Colonic mucosa (tissue), 4 donors: ENCODE measurements around the gene CEP128. TPM values are rescaled to one million over a fixed set of nuclear protein-coding genes. Genes with fewer than 3 reads are reported as not detected.

Experiments used
- DNase-seq: peaks from one replicate; pipeline ENCODE4 v3.0.0-alpha.2; 2020
- H3K27ac ChIP-seq: fragments of 200-600 bp; one replicate; pipeline ENCODE4 v1.8.0; 2021
- H3K27me3 ChIP-seq: fragments of 200-600 bp; one replicate; pipeline ENCODE4 v1.8.0; 2021
- H3K36me3 ChIP-seq: fragments of 200-600 bp; one replicate; pipeline ENCODE4 v1.8.0; 2021
- H3K4me1 ChIP-seq: fragments of 200-600 bp; one replicate; pipeline ENCODE4 v1.8.0; 2021; ENCODE audit warnings: mild to moderate bottlenecking
- H3K4me3 ChIP-seq: fragments of 200-600 bp; one replicate; pipeline ENCODE4 v1.8.0; 2021
- H3K9ac ChIP-seq, 2 donors: one replicate each; pipeline ENCODE4 v1.7.0; 2013; ENCODE audit warnings: control low read depth in 2 of 2, low read depth in 2 of 2, low read length in 2 of 2
- H3K9me3 ChIP-seq: fragments of 200-600 bp; one replicate; pipeline ENCODE4 v1.8.0; 2021
- intact Hi-C: fragments of 100-400 bp; cut with DNase I; formaldehyde crosslinking; loops from one replicate; pipeline ENCODE4 v1.14.1; 2022
- total RNA-seq, 2 donors: library from RNA; stranded (reverse); fragmentation: NEBNext Ultra II Directional in 1 of 2; extraction: Animal tissue kit (Norgen Biotek cat#: 25700) in 1 of 2; gene quantifications; one replicate each; pipeline ENCODE4 v1.2.1, GENCODE V29; 2021
- TF ChIP-seq, protein P1 (sequence below): fragments of 200-600 bp; IDR thresholded peaks from one replicate; pipeline ENCODE4 v1.8.0; 2022; ENCODE audit warnings: antibody characterized with exemption, mild to moderate bottlenecking
- donor health status: healthy.
- donor health status: DM: no; HTN: no; CAD: no.
- donor health status: DM: no; HTN: no; CAD: no.

CEP128 gene
- total RNA-seq, 2 donors from 2014 or later: 4.4 to 11.6 TPM

- intact Hi-C loops: no loop called here
- H3K9ac ChIP-seq: no peak overlapping the region
- H3K36me3 ChIP-seq: no peaks in the 10 kb centered on the region
- no peak overlapping the region for H3K27ac ChIP-seq
- DNase-seq: no peak
- no peaks in the 10 kb centered on the region for H3K9me3 ChIP-seq
- TF ChIP-seq, protein P1, sequence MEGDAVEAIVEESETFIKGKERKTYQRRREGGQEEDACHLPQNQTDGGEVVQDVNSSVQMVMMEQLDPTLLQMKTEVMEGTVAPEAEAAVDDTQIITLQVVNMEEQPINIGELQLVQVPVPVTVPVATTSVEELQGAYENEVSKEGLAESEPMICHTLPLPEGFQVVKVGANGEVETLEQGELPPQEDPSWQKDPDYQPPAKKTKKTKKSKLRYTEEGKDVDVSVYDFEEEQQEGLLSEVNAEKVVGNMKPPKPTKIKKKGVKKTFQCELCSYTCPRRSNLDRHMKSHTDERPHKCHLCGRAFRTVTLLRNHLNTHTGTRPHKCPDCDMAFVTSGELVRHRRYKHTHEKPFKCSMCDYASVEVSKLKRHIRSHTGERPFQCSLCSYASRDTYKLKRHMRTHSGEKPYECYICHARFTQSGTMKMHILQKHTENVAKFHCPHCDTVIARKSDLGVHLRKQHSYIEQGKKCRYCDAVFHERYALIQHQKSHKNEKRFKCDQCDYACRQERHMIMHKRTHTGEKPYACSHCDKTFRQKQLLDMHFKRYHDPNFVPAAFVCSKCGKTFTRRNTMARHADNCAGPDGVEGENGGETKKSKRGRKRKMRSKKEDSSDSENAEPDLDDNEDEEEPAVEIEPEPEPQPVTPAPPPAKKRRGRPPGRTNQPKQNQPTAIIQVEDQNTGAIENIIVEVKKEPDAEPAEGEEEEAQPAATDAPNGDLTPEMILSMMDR: no peak
- no peaks in the 10 kb centered on the region for H3K4me1 ChIP-seq
- H3K4me3 ChIP-seq: no peak overlapping the region
- no peaks in the 10 kb centered on the region for H3K27me3 ChIP-seq
Observed at GRCh38 chr14:80981673-80982072, 40.1 kb upstream of the CEP128 start.

- TF ChIP-seq, protein P1: no peak
- intact Hi-C loops: no loop called here
- H3K4me1 ChIP-seq: no peaks in the 10 kb centered on the region
- H3K27me3 ChIP-seq: no peaks in the 10 kb centered on the region
- no peak overlapping the region for H3K9ac ChIP-seq
- no peak overlapping the region for H3K27ac ChIP-seq
- no peak overlapping the region for H3K4me3 ChIP-seq
- H3K36me3 ChIP-seq: no peaks in the 10 kb centered on the region
- no peak for DNase-seq
- H3K9me3 ChIP-seq: no peaks in the 10 kb centered on the region
Observed at GRCh38 chr14:80981156-80981555, 39.6 kb upstream of the CEP128 start.

DNA sequence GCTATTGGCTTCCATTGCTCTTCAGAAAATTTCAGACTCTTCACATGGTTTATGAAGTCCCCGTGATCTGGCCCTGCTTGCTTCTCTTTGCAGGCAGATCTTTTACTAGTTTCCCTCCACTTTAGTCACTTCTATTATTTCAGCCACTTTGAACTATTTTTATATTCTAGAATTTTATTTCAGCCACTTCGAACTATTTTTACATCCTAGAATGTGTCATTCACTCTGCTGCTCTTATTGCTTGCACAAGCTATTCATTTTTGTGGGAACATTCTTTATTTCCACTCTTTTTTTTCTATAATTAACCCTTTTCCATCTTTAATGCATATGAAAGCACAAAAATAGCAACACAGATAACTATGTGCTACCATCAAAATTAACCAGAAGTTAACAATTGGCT lies 38.4 kb upstream of the CEP128 start:
- intact Hi-C loops: no loop called here
- Histone ChIP-seq H3K9ac (no peak overlapping the region), H3K4me3 (no peak overlapping the region), H3K27ac (no peak overlapping the region), H3K4me1 (no peaks in the 10 kb centered on the region), H3K27me3 (no peaks in the 10 kb centered on the region), H3K36me3 (no peaks in the 10 kb centered on the region), H3K9me3 (no peaks in the 10 kb centered on the region)
- no peak for DNase-seq
- TF ChIP-seq, protein P1: no peak

- H3K4me3 ChIP-seq: no peak overlapping the region
- TF ChIP-seq, protein P1: no peak
- H3K9me3 ChIP-seq: no peaks in the 10 kb centered on the region
- intact Hi-C loops: no loop called here
- H3K27me3 ChIP-seq: no peaks in the 10 kb centered on the region
- no peak for DNase-seq
- H3K36me3 ChIP-seq: no peaks in the 10 kb centered on the region
- no peak overlapping the region for H3K9ac ChIP-seq
- no peak overlapping the region for H3K27ac ChIP-seq
- H3K4me1 ChIP-seq: no peaks in the 10 kb centered on the region
Observed at GRCh38 chr14:80978403-80978802, 36.9 kb upstream of the CEP128 start.

- peak; percentile 38 for DNase-seq
Observed at GRCh38 chr14:80977221-80977620, 35.7 kb upstream of the CEP128 start.

More at GRCh38 chr14:80977221-80977620, 35.7 kb upstream of the CEP128 start:
- H3K27ac ChIP-seq: no peak overlapping the region
- no peak overlapping the region for H3K4me3 ChIP-seq
- H3K27me3 ChIP-seq: no peaks in the 10 kb centered on the region
- H3K4me1 ChIP-seq: no peaks in the 10 kb centered on the region
- no peak overlapping the region for H3K9ac ChIP-seq
- TF ChIP-seq, protein P1: no peak
- H3K9me3 ChIP-seq: no peaks in the 10 kb centered on the region
- no peaks in the 10 kb centered on the region for H3K36me3 ChIP-seq
- intact Hi-C loops: no loop called here
